Right lobe of liver (tissue), 6 donors: ENCODE measurements around the gene TMBIM6. TPM values are rescaled to one million over a fixed set of nuclear protein-coding genes. Genes with fewer than 3 reads are reported as not detected.
A peak's percentile ranks its signal among the peaks of the same experiment; 100 is the strongest.

Source experiments
- ATAC-seq, 4 donors: fragments of 200-7000 bp; cut with Tn5 transposase; one replicate each; pipeline ENCODE4 v1.9.1; 2020; ENCODE audit warnings: mild to moderate bottlenecking in 4 of 4, moderate library complexity in 4 of 4
- DNase-seq, 3 donors: peaks; one replicate each; pipeline ENCODE4 v3.0.0-alpha.2; 2020
- H3K27ac ChIP-seq, 3 donors: fragments of 200-600 bp; one replicate each; pipeline ENCODE4 v1.8.0; 2022
- H3K27me3 ChIP-seq, 2 donors: fragments of 200-600 bp; one replicate each; pipeline ENCODE4 v1.8.0; 2022
- H3K36me3 ChIP-seq, 4 donors: fragments of 200-600 bp; sonication (generic) in 1 of 4; one replicate each; pipeline versions ENCODE4 v1.5.1 to v1.8.0; 2017 to 2022; ENCODE audit warnings: control low read depth in 1 of 4
- H3K4me1 ChIP-seq, 4 donors: fragments of 200-600 bp; sonication (generic) in 1 of 4; one replicate each; pipeline versions ENCODE4 v1.5.1 to v1.8.0; 2017 to 2022; ENCODE audit warnings: control low read depth in 1 of 4
- H3K4me3 ChIP-seq, 3 donors: fragments of 200-600 bp; one replicate each; pipeline ENCODE4 v1.8.0; 2022
- H3K9me3 ChIP-seq, 4 donors: fragments of 200-600 bp; sonication (generic) in 1 of 4; one replicate each; pipeline versions ENCODE4 v1.5.1 to v1.8.0; 2017 to 2022; ENCODE audit warnings: control low read depth in 1 of 4
- POLR2A ChIP-seq: fragments of 450-650 bp; IDR thresholded peaks from one replicate; pipeline ENCODE4 v1.6.1; 2017; ENCODE audit warnings: antibody characterized with exemption, mild to moderate bottlenecking
- WGBS: methylation state at CpG from one replicate; pipeline ENCODE4 v1.1.6; 2018; ENCODE audit warnings: low coverage, low lambda C conversion rate; ENCODE audit not compliant: insufficient coverage; ENCODE audit errors: missing lambda C conversion rate; 5-methylcytosine and 5-hydroxymethylcytosine counted together
- intact Hi-C, 2 donors: fragments of 100-400 bp; cut with DNase I; formaldehyde crosslinking; loops; one replicate each; pipeline versions ENCODE4 v1.11.2 to v1.14.1; 2022
- total RNA-seq, 6 experiments: library from RNA; depleted of rRNA in 2 of 6; stranded (reverse); fragments of >200 nt in 2 of 6; fragmentation: NEBNext Ultra II Directional in 3 of 6; extraction: Animal tissue kit (Norgen Biotek cat#: 25700) in 3 of 6; gene quantifications; one replicate each; pipeline versions ENCODE4 v1.1.0 to v1.2.4, GENCODE V29; 2016 to 2023
- TF ChIP-seq, protein P1 (sequence below), 4 donors: fragments of 200-600 bp in 3 of 4; fragments of 450-650 bp in 1 of 4; IDR thresholded peaks; one replicate each; pipeline versions ENCODE4 v1.5.1 to v1.8.0; 2016 to 2022; ENCODE audit warnings: antibody characterized with exemption in 4 of 4, mild to moderate bottlenecking in 2 of 4
- donor health status: DM: no; HTN: yes; CAD: no.
- donor health status: DM: no; HTN: no; CAD: no.
- donor health status: DM: no; HTN: no; CAD: no.
- donor health status: DM: no; HTN: yes; CAD: no.
- donor health status: DM: no; HTN: yes; CAD: no.

Gene TMBIM6
- total RNA-seq, 6 experiments from 2014 or later = 538 to 1,268 (median 937) TPM

GRCh38 chr12:49806877-49807276 lies 65.5 kb downstream of the TMBIM6 start:
- Histone ChIP-seq H3K36me3 (peaks cover 0 to 8% (median 0%) of the 10 kb centered on the region in 4 donors), H3K4me3 (no peak overlapping the region), H3K27ac (no peak overlapping the region), H3K4me1 (no peaks in the 10 kb centered on the region), H3K9me3 (no peaks in the 10 kb centered on the region), H3K27me3 (no peaks in the 10 kb centered on the region)
- DNase-seq = no peak
- TF ChIP-seq POLR2A = no peak
- TF ChIP-seq, protein P1, sequence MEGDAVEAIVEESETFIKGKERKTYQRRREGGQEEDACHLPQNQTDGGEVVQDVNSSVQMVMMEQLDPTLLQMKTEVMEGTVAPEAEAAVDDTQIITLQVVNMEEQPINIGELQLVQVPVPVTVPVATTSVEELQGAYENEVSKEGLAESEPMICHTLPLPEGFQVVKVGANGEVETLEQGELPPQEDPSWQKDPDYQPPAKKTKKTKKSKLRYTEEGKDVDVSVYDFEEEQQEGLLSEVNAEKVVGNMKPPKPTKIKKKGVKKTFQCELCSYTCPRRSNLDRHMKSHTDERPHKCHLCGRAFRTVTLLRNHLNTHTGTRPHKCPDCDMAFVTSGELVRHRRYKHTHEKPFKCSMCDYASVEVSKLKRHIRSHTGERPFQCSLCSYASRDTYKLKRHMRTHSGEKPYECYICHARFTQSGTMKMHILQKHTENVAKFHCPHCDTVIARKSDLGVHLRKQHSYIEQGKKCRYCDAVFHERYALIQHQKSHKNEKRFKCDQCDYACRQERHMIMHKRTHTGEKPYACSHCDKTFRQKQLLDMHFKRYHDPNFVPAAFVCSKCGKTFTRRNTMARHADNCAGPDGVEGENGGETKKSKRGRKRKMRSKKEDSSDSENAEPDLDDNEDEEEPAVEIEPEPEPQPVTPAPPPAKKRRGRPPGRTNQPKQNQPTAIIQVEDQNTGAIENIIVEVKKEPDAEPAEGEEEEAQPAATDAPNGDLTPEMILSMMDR (IDR thresholded peaks at IDR 0.05) = no peak
- WGBS = 84% methylated on average over 5 of the region's 7 CpGs
- intact Hi-C loops = no loop called here
- no peak for ATAC-seq

GRCh38 chr12:49807991-49808580 lies 66.7 kb downstream of the TMBIM6 start:
- H3K9me3 ChIP-seq = no peaks in the 10 kb centered on the region
- ATAC-seq (no peak), DNase-seq (no peak)
- intact Hi-C loops = no loop called here
- H3K4me3 ChIP-seq = no peak overlapping the region
- WGBS = 92% methylated on average over 4 of the region's 12 CpGs
- H3K36me3 ChIP-seq = peaks cover 0 to 8% (median 0%) of the 10 kb centered on the region in 4 donors
- no peak overlapping the region for H3K27ac ChIP-seq
- TF ChIP-seq POLR2A = no peak
- TF ChIP-seq, protein P1 (IDR thresholded peaks at IDR 0.05) = no peak
- H3K27me3 ChIP-seq = no peaks in the 10 kb centered on the region
- H3K4me1 ChIP-seq = no peaks in the 10 kb centered on the region

DNA sequence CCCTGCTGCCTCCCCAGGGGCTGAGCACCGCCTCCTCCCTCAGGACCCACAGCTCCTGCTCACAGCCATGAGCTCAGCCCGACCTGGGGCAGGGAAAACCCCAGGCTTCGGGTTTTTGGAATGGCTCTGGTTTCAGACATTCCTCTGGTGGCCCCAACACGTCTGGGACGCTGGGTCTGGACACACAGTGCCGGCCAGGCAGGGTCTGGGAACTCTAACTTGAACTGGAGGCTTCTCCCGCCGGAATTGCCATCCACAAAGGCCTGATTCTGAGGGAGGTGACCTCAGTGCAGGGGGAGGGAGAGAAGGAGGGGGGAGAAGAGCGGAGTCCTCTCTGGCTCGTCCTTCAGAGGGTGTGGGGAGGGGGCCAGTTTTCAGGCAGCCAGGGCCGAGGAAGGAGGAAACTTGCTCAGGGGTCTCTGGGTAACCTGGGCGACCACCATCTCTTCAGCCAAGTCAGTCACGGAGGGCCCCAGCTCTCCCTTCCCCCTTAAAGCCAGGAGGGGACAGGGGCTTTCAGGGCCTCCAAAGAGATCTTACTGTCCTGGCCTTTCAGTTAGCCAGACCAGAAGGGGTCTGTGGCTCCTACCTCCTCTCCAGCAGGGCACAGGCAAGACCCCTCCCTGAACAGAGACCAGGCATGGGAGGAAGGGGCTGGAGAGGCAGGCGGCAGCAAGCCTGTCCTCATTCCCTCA lies 67.5 kb downstream of the TMBIM6 start:
- Histone ChIP-seq H3K4me3 (no peak overlapping the region), H3K27me3 (no peaks in the 10 kb centered on the region), H3K9me3 (no peaks in the 10 kb centered on the region), H3K36me3 (peaks cover 0 to 5% (median 0%) of the 10 kb centered on the region in 4 donors), H3K27ac (peak overlapping the region in 1 of 3 donors; percentile 28), H3K4me1 (no peaks in the 10 kb centered on the region)
- ATAC-seq (peak in 3 of 4 donors; percentile 38 to 47 (median 42)), DNase-seq (no peak)
- intact Hi-C loops = no loop called here
- TF ChIP-seq, protein P1 (IDR thresholded peaks at IDR 0.05) = no peak
- no peak for TF ChIP-seq POLR2A
- 80% methylated on average over 1 of the region's 14 CpGs for WGBS

DNA sequence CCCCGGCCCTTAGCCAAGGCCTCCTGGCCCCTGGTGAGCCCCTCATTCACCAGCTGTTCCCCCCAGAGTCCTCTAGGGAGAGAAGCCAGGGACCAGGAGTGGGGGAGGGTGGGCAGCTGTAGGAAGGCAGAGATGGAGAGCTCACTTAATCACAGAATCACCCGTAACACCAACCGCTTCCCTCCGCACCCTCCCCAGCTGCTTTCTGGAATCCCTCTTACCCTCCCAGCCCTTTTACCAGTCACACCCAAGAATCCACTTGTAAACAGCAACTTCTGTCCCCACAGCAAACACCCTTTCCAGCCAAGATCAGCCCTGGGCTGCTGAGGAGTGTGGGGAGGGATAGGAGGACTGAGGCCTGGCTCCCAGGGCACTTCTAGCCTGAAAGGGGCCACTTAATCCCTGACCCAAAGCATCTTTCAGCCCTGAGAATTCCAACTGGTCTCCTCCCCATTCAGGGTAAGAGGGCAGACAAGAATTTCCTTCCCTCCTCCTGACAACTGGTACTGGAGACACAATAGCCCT lies 68.1 kb downstream of the TMBIM6 start:
- DNase-seq = no peak

More for the DNA sequence above, 68.1 kb downstream of the TMBIM6 start:
- intact Hi-C loops = no loop called here
- H3K27me3 ChIP-seq = no peaks in the 10 kb centered on the region
- H3K36me3 ChIP-seq = peaks cover 0 to 4% (median 0%) of the 10 kb centered on the region in 4 donors
- H3K27ac ChIP-seq = peak overlapping the region in 1 of 3 donors; percentile 28
- no peaks in the 10 kb centered on the region for H3K9me3 ChIP-seq
- no peak for TF ChIP-seq POLR2A
- TF ChIP-seq, protein P1 (IDR thresholded peaks at IDR 0.05) = no peak
- ATAC-seq = peak in 1 of 4 donors; percentile 13
- no peak overlapping the region for H3K4me3 ChIP-seq
- 55% methylated on average over 2 of the region's 4 CpGs for WGBS
- H3K4me1 ChIP-seq = no peaks in the 10 kb centered on the region
